Keratinocyte (primary cell): ENCODE results near the gene PTK6. TPM values are rescaled to one million over a fixed set of nuclear protein-coding genes. Genes with fewer than 3 reads are reported as not detected.
A peak's percentile ranks its signal among the peaks of the same experiment; 100 is the strongest.

Experiments
- DNase-seq: peaks from one replicate; pipeline ENCODE4 v3.0.0-alpha.2; 2011; ENCODE audit warnings: low read depth, missing footprints, low spot score
- FAIRE-seq: peaks from 2 replicates; lab custom pipeline; 2011; peaks lifted over from hg19 to GRCh38; lab: Jason Lieb, UNC
- H2AFZ ChIP-seq: 2 replicates; pipeline ENCODE4 v1.6.0; 2012; ENCODE audit warnings: low read length, control low read depth, inconsistent platforms; ENCODE audit not compliant: control insufficient read depth
- H3K27ac ChIP-seq: 2 replicates; pipeline ENCODE4 v1.5.1; 2011; ENCODE audit warnings: low read length; ENCODE audit not compliant: control insufficient read depth, insufficient read depth
- H3K27me3 ChIP-seq: 3 replicates; pipeline ENCODE4 v1.6.0; 2011; ENCODE audit warnings: low read length; ENCODE audit not compliant: control insufficient read depth, insufficient read depth; ENCODE audit errors: extremely low read depth
- H3K36me3 ChIP-seq, 2 experiments: 2 replicates in 1 of 2; 3 replicates in 1 of 2; pipeline ENCODE4 v1.5.1; 2011; ENCODE audit warnings: low read length in 2 of 2, mild to moderate bottlenecking in 1 of 2; ENCODE audit not compliant: control insufficient read depth in 2 of 2, insufficient read depth in 2 of 2; ENCODE audit errors: extremely low read depth in 1 of 2
- H3K4me1 ChIP-seq: 3 replicates; pipeline ENCODE4 v1.5.1; 2011; ENCODE audit warnings: low read length; ENCODE audit not compliant: control insufficient read depth, insufficient read depth; ENCODE audit errors: extremely low read depth
- H3K4me2 ChIP-seq: 3 replicates; pipeline ENCODE4 v1.6.0; 2011; ENCODE audit warnings: low read depth, low read length; ENCODE audit not compliant: control insufficient read depth, insufficient read depth; ENCODE audit errors: extremely low read depth
- H3K4me3 ChIP-seq, 3 experiments: fragments of 200-600 bp in 1 of 3; sonication (generic) in 1 of 3; 2 replicates in 2 of 3; 3 replicates in 1 of 3; pipeline ENCODE4 v1.5.1; 2011 to 2016; ENCODE audit warnings: low read length in 3 of 3, mild to moderate bottlenecking in 3 of 3, control low read depth in 2 of 3, inconsistent platforms in 1 of 3, low read depth in 1 of 3, mixed read lengths in 1 of 3, mixed run types in 1 of 3, moderate library complexity in 1 of 3; ENCODE audit not compliant: control insufficient read depth in 2 of 3, insufficient read depth in 2 of 3; ENCODE audit errors: extremely low read depth in 1 of 3
- H3K79me2 ChIP-seq: 2 replicates; pipeline ENCODE4 v1.6.0; 2012; ENCODE audit warnings: low read length; ENCODE audit not compliant: control insufficient read depth, insufficient read depth
- H3K9ac ChIP-seq: 3 replicates; pipeline ENCODE4 v1.6.0; 2011; ENCODE audit warnings: low read length; ENCODE audit not compliant: control insufficient read depth, insufficient read depth; ENCODE audit errors: extremely low read depth
- H3K9me1 ChIP-seq: 3 replicates; pipeline ENCODE4 v1.6.0; 2011; ENCODE audit warnings: low read length; ENCODE audit not compliant: control insufficient read depth, insufficient read depth; ENCODE audit errors: extremely low read depth
- H3K9me3 ChIP-seq: 2 replicates; pipeline ENCODE4 v1.5.1; 2012; ENCODE audit warnings: low read depth, low read length; ENCODE audit not compliant: control insufficient read depth
- H4K20me1 ChIP-seq: 3 replicates; pipeline ENCODE4 v1.6.0; 2011; ENCODE audit warnings: low read length; ENCODE audit not compliant: control insufficient read depth, insufficient read depth; ENCODE audit errors: extremely low read depth
- CTCF ChIP-seq, 3 experiments: IDR thresholded peaks in 1 of 3; conservative IDR thresholded peaks in 1 of 3; optimal IDR thresholded peaks in 1 of 3; 2 replicates in 2 of 3; 3 replicates in 1 of 3; pipeline versions ENCODE3 to v1.5.1; 2011; ENCODE audit warnings: low read length in 3 of 3, mild to moderate bottlenecking in 3 of 3, moderate library complexity in 2 of 3, control low read depth in 1 of 3, inconsistent platforms in 1 of 3; ENCODE audit not compliant: insufficient read depth in 2 of 3; ENCODE audit errors: extremely low read depth in 1 of 3
- EZH2 ChIP-seq: IDR thresholded peaks from one replicate; pipeline ENCODE4 v1.6.1; 2012; ENCODE audit warnings: inconsistent platforms, mild to moderate bottlenecking, low read length, moderate library complexity
- dilution Hi-C: fragments of 300-500 bp; cut with MboI; formaldehyde crosslinking; loops from one replicate; pipeline ENCODE4 v1.7.0; 2020; ENCODE audit warnings: low sequenced_read_pairs; ENCODE audit not compliant: extremely low pct_ligation_motif_present
- polyA plus RNA-seq, 5 experiments: library from polyadenylated mRNA; depleted of rRNA in 3 of 5; stranded (reverse) in 3 of 5; stranded (forward) in 1 of 5; unstranded in 1 of 5; fragments of >200 nt; gene quantifications; 1 replicate in 1 of 5; 2 replicates in 3 of 5; 3 replicates in 1 of 5; pipeline versions ENCODE4 v1.2.1 to v1.2.3, GENCODE V29; 2011 to 2012; ENCODE audit warnings: missing spikeins in 2 of 5, low read depth in 1 of 5, low replicate concordance in 1 of 5

Gene PTK6
- polyA plus RNA-seq, 1 donor (not counting 4 experiments of a cell fraction or from before 2014, with no cell fraction given) = 28.5 TPM

- H3K79me2 ChIP-seq = peaks cover 16% of the 10 kb centered on the region
- H2AFZ ChIP-seq = peak within 1 kb of the TSS; percentile 82
- peak within 1 kb of the TSS; percentile 77 for H3K4me2 ChIP-seq
- dilution Hi-C loops = no loop called here
- TF ChIP-seq EZH2 = no peak
- no peak for TF ChIP-seq CTCF (optimal IDR thresholded peaks at IDR 0.05 in 1 of 3, IDR thresholded peaks at IDR 0.05 in 1 of 3, conservative IDR thresholded peaks at IDR 0.05 in 1 of 3; ENCODE audit: extremely low read depth in 1 of 3, insufficient read depth in 2 of 3, low read length in 3 of 3)
- DNase-seq (no peak), FAIRE-seq (no peak)
- no peaks in the 10 kb centered on the region for H3K9me3 ChIP-seq
- H4K20me1 ChIP-seq = no peaks in the 10 kb centered on the region
- no peaks in the 10 kb centered on the region for H3K27me3 ChIP-seq
- peak within 1 kb of the TSS; percentile 93 for H3K9ac ChIP-seq
- peaks cover 13% of the 10 kb centered on the region for H3K4me1 ChIP-seq
- H3K36me3 ChIP-seq = peaks cover 3 to 5% of the 10 kb centered on the region in 2 experiments
- H3K4me3 ChIP-seq = peak within 1 kb of the TSS; percentile 78 to 96 (median 91)
- H3K27ac ChIP-seq = peak within 1 kb of the TSS; percentile 80
- no peaks in the 10 kb centered on the region for H3K9me1 ChIP-seq
Observed at GRCh38 chr20:63574156-63574828, 37.1 kb upstream of the PTK6 start, which contains the start of gene HELZ2. Gene HELZ2, minus strand, starts transcription at chr20:63574239. Its CDS starts 1,854 bp downstream, at chr20:63572385.

GRCh38 chr20:63573647-63574131 is 36.5 kb upstream of the PTK6 start:
- H3K9me1 ChIP-seq = no peaks in the 10 kb centered on the region
- no peak for TF ChIP-seq CTCF (optimal IDR thresholded peaks at IDR 0.05 in 1 of 3, IDR thresholded peaks at IDR 0.05 in 1 of 3, conservative IDR thresholded peaks at IDR 0.05 in 1 of 3; ENCODE audit: extremely low read depth in 1 of 3, insufficient read depth in 2 of 3, low read length in 3 of 3)
- no peak for TF ChIP-seq EZH2
- no peaks in the 10 kb centered on the region for H3K27me3 ChIP-seq
- peaks cover 13% of the 10 kb centered on the region for H3K4me1 ChIP-seq
- DNase-seq (no peak), FAIRE-seq (no peak)
- peaks cover 3 to 6% of the 10 kb centered on the region in 2 experiments for H3K36me3 ChIP-seq
- H3K4me2 ChIP-seq = peak overlapping the region; percentile 74
- H3K9me3 ChIP-seq = no peaks in the 10 kb centered on the region
- H3K4me3 ChIP-seq = peak overlapping the region; percentile 78 to 96 (median 91)
- H4K20me1 ChIP-seq = no peaks in the 10 kb centered on the region
- H2AFZ ChIP-seq = no peak overlapping the region
- H3K27ac ChIP-seq = peak overlapping the region; percentile 80
- dilution Hi-C loops = no loop called here
- peak overlapping the region; percentile 93 for H3K9ac ChIP-seq
- H3K79me2 ChIP-seq = peaks cover 18% of the 10 kb centered on the region
